GM10248 (cell line): ENCODE measurements around the gene CD83.
A peak's percentile ranks its signal among the peaks of the same experiment; 100 is the strongest.

Source experiments
- CTCF ChIA-PET: fragments of 300-600 bp; sonication (Branson Sonifier 250); formaldehyde crosslinking; extraction: SDS; loops from one replicate; lab custom pipeline; 2021; ENCODE audit warnings: antibody characterized with exemption; lab: Yijun Ruan, JAX
- POLR2A ChIA-PET: fragments of 350-650 bp; sonication (Branson Sonifier 250); formaldehyde crosslinking; extraction: SDS; loops from one replicate; lab custom pipeline; 2020; ENCODE audit warnings: antibody characterized with exemption; lab: Yijun Ruan, JAX
- DNase-seq: peaks from one replicate; pipeline ENCODE4 v3.0.0; 2012; ENCODE audit errors: extremely low spot score
- CTCF ChIP-seq: IDR thresholded peaks from 2 replicates; pipeline ENCODE4 v1.5.1; 2012; ENCODE audit warnings: mild to moderate bottlenecking, low read depth; ENCODE audit errors: extremely low read depth, missing control alignments, control extremely low read depth

CD83 gene

GRCh38 chr6:14095437-14095836 is 22.1 kb upstream of the CD83 start:
- ChIA-PET POLR2A (interaction anchor here (1.3 kb wide), 1 partner anchor 22 kb away, joined by 3 read pairs; the partner anchor contains the start of gene CD83), CTCF (interaction anchor here (0.9 to 4.0 kb wide), 5 partner anchors 9 to 29 kb away, joined by 4 to 22 read pairs (median 8); no protein-coding TSS in a partner anchor)
- TF ChIP-seq CTCF: no peak
- DNase-seq: peak; percentile 48

GRCh38 chr6:14100138-14100537 is 17.4 kb upstream of the CD83 start:
- no peak for DNase-seq
- ChIA-PET POLR2A (no interaction called here), CTCF (interaction anchor here (1.1 kb wide), 1 partner anchor 33 kb away, joined by 4 read pairs; no protein-coding TSS in a partner anchor)
- no peak for TF ChIP-seq CTCF

GRCh38 chr6:14100966-14101365 is 16.6 kb upstream of the CD83 start:
- POLR2A ChIA-PET: interaction anchor here (0.8 kb wide), 1 partner anchor 17 kb away, joined by 3 read pairs; no protein-coding TSS in a partner anchor
- CTCF ChIA-PET: interaction anchor here (1.1 kb wide), 2 partner anchors 9 to 33 kb away, joined by 4 read pairs; no protein-coding TSS in a partner anchor
- no peak for TF ChIP-seq CTCF
- no peak for DNase-seq

GRCh38 chr6:14102383-14102782 is 15.2 kb upstream of the CD83 start:
- TF ChIP-seq CTCF: no peak
- DNase-seq: no peak
- POLR2A ChIA-PET: no interaction called here
- CTCF ChIA-PET: interaction anchor here (1.0 to 1.6 kb wide), 4 partner anchors 8 to 42 kb away, joined by 3 to 4 read pairs (median 4); no protein-coding TSS in a partner anchor

- ChIA-PET CTCF (interaction anchor here (0.7 to 1.9 kb wide), 3 partner anchors 10 to 40 kb away, joined by 4 to 8 read pairs (median 4); no protein-coding TSS in a partner anchor), POLR2A (no interaction called here)
- no peak for DNase-seq
- TF ChIP-seq CTCF: no peak
These were observed 12.0 kb upstream of the CD83 start for GRCh38 chr6:14105547-14105946.

- no peak for DNase-seq
- no peak for TF ChIP-seq CTCF
- ChIA-PET POLR2A (interaction anchor here (1.3 kb wide), 1 partner anchor 11 kb away, joined by 3 read pairs; the partner anchor contains the start of gene CD83), CTCF (interaction anchor here (1.4 to 3.4 kb wide), 3 partner anchors 10 to 40 kb away, joined by 4 to 22 read pairs (median 7); no protein-coding TSS in a partner anchor)
These were observed 10.6 kb upstream of the CD83 start for GRCh38 chr6:14107000-14107399.
